GM19043 (cell line): ENCODE measurements around the gene ZNF337.
"Not testable (repeated sequence)": the region's sequence is repeated elsewhere in the genome, so short reads cannot be mapped to it uniquely, and the experiment has no call there.

ENCODE experiments used
- ATAC-seq: cut with Tn5 transposase; IDR thresholded peaks from one replicate; pipeline ENCODE4 v1.9.1; 2021; ENCODE audit warnings: low read depth; ENCODE audit not compliant: unreplicated experiment

Gene ZNF337

DNA sequence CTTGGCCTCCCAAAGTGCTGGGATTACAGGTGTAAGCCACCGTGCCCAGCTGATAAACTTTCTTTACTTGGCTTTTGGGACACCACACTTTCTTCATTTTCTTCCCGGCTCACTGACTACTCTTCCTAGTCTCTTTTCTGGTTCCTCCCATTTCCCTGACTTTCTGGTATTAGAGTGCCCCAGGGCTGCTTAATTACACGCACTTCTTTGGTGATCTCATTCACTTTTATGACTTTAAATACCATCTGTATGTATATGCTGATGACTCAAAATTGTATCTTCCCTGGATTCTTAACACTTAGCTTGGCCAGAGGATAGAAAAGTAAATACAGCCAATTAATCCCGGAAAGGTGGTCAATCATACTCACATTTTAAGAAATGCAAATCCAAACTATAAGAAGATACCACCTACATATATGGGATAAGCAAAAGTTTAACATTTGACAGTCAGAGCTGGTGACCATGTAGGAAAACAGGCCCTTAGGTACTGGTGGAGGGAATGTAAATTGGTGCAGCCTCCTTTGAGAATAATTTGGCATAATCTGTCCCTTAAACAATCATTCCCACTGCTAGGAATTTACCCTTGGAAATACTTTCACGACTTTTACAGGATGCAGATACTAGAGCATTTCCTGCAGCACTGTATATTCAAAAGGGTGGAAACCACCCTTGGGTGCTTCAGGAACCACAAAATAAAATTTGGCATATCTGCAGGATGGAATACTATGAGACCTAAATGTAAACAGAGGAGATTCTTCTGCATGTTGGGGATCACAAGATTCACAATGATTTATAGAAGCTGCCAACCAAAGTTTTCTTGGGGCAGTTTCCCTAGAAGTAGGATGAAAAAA is 63.5 kb downstream of the ZNF337 start:
- ATAC-seq: no peak

DNA sequence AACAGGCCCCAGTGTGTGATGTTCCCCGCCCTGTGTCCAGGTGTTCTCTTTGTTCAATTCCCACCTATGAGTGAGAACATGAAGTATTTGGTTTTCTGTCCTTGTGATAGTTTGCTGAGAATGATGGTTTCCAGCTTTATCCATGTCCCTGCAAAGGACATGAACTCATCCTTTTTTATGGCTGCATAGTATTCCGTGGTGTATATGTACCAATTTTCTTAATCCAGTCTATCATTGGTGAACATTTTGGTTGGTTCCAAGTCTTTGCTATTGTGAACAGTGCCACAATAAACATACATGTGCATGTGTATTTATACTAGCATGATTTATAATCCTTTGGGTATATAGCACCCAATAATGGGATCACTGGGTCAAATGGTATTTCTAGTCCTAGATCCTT is 66.0 kb downstream of the ZNF337 start:
- not testable (repeated sequence) for ATAC-seq

DNA sequence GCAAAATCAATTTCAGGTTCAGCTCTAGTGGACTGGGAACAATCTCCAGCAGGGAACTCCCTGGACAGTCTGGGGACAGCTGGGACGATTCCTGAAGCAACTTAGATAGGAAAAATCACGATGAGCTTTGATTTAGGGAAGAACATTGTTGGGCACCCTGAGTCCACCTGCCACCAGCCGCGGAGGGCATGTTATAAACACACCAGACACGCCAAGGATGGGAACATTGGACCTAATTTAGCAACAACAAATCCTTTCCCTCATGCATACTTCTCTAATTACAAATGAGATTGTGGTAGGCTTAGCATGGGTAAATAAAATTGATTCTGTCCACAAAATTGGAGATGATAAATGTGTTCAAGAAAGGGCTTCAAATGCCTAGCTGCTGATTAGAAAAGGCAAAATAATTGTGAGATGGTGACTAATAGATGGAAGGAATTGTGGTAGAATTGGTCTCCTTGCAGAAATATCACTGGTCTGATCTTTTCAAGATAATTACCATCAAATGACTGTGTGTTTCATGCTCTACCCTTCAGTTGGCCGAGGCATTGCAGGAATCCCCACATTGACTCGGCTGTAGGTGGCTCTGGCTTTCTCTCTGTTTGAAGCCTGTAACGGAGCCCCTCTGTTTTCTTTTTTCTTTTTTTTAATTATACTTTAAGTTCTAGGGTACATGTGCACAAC is 66.7 kb downstream of the ZNF337 start:
- ATAC-seq: no peak

GRCh38 chr20:25626779-25627178 is 69.9 kb downstream of the ZNF337 start:
- ATAC-seq: no peak

- no peak for ATAC-seq
Observed at GRCh38 chr20:25624500-25624939, 72.1 kb downstream of the ZNF337 start.
